Thyroid gland (tissue), 4 donors: Measurements from ENCODE around the gene POLK.

ENCODE experiments used
- CTCF ChIP-seq, 6 experiments: fragments of 200-600 bp in 3 of 6; fragments of 450-650 bp in 3 of 6; sonication (generic) in 3 of 6; IDR thresholded peaks; one replicate each; pipeline ENCODE4 v1.5.1; 2016 to 2019; ENCODE audit warnings: antibody characterized with exemption in 6 of 6, mild to moderate bottlenecking in 2 of 6, inconsistent platforms in 1 of 6, moderate library complexity in 1 of 6
- POLR2A ChIP-seq, 2 donors: fragments of 450-650 bp; IDR thresholded peaks; one replicate each; pipeline ENCODE4 v1.6.1; 2017; ENCODE audit warnings: antibody characterized with exemption in 2 of 2, mild to moderate bottlenecking in 2 of 2, moderate library complexity in 1 of 2

- TF ChIP-seq CTCF (IDR thresholded peaks at IDR 0.05) (no peak), POLR2A (IDR thresholded peaks at IDR 0.05) (no peak)
Measured at GRCh38 chr5:75567710-75568109, 56.0 kb downstream of the POLK start.
